Suppressor macrophage treated with lipopolysaccharide for 1 hour (primary cell): ENCODE measurements around the gene NKX6-2.
"Not testable (repeated sequence)": the region's sequence is repeated elsewhere in the genome, so short reads cannot be mapped to it uniquely, and the experiment has no call there.

Source experiments
- DNase-seq, 3 donors: peaks; one replicate each; pipeline ENCODE4 v3.0.0-alpha.2; 2020 to 2022

NKX6-2 gene

DNA sequence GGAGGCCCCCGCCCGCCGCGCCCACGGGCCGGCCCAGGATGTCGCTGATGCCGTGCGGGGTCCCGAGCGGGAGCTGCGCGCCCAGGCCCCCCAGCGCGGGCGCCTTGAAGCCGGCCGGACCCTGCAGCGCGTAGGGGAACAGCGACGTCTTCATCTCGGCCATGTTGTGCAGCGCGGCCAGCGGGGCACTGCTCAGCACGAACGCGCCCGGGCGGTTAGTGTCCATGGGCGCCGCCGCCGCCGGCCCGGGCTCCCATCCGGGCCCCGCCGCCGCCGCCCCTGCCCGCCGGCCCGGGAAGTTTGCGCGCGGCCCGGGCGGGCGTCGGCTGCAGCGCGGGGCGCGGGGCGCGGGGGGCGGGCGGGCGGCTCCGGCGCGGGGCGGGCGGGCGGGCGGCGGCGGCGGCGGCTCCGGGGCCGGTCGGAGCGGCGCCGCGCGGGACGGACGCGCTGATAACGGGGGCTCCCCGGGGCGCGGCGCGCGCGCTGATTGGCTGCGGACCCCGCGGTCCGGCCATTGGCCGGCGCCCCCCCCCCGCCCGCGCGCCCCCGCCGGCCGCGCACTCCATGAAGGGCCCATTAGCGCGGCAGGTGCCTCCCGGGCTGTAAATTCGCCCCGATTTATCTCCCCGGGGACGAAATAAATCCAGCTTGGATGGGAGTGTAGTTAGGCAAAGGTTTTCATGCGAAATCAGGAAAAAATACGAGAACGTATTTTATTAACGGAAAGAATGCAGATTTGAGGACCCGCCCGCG lies at the start of gene NKX6-2:
Gene NKX6-2, minus strand, starts transcription at position 425 of the 753 bp plus-strand sequence. Its CDS starts 199 bp downstream, at position 226.
- DNase-seq: peak in 1 of 3 donors; percentile 42

- DNase-seq: no peak
Observed at GRCh38 chr10:132834891-132835847, 49.2 kb upstream of the NKX6-2 start.

GRCh38 chr10:132834311-132834761 lies 48.4 kb upstream of the NKX6-2 start:
- DNase-seq: no peak

GRCh38 chr10:132833421-132834111 lies 47.6 kb upstream of the NKX6-2 start:
- no peak for DNase-seq

DNA sequence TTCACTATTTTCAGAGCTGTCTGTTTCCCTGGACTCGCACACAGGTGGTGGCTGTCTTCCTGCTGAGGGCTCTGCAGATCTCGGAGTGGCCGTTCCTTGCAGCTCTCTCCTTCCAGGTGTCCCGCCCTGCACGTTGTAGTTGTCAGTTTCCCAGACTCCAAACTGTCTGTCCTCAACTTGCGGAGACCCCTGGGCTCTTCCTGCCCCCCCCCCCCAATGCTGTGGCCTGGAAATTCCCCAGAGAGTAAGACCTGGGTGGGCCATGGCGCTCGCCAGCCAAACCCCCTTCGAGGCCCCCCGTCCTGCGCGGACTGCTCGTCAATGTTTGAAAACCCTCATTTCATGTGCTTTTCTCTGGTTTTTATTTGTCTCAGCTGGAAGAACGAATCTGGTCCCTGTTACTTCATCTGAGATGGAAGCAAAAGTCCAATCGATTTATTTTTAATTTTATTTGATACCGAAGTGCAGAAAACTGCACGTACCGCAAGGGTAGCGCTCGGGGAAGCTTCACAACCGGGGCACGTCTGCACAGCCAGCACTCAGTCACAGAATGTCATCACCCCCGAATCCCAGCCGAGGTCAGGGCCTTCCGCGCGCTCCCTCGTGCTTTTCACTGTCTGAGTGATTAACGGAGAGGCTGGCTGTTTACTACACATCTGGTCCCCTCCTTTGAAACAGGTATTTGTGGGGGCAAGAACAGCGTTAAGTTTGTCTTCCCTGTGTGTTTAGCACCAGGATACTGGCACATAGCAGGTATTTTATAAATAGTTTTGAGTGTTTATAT lies 46.4 kb upstream of the NKX6-2 start:
- DNase-seq: no peak

GRCh38 chr10:132829403-132829802 lies 43.5 kb upstream of the NKX6-2 start:
- DNase-seq: no peak

GRCh38 chr10:132828681-132829080 lies 42.7 kb upstream of the NKX6-2 start:
- DNase-seq: no peak

GRCh38 chr10:132827861-132828539 lies 42.1 kb upstream of the NKX6-2 start:
- no peak for DNase-seq

DNA sequence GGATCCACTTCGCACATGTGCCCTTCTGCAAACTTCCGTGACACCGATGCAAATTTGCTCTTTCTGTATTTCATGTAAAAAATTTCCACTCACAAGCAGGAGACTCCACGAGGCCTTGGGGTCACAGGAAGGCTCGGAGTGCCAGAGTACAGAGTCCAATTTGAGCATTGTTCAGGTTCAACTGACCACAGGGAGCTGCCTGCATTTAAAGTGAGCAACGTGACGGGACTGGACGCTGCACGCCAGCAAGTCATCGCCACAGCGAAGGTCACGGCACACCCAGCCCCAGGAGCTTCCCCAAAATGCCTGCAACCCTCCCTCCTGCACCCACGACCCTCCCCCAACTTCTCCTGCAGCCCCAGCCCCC lies 41.5 kb upstream of the NKX6-2 start:
- DNase-seq: no peak

- DNase-seq: no peak
Observed at GRCh38 chr10:132826524-132827422, 40.8 kb upstream of the NKX6-2 start.

DNA sequence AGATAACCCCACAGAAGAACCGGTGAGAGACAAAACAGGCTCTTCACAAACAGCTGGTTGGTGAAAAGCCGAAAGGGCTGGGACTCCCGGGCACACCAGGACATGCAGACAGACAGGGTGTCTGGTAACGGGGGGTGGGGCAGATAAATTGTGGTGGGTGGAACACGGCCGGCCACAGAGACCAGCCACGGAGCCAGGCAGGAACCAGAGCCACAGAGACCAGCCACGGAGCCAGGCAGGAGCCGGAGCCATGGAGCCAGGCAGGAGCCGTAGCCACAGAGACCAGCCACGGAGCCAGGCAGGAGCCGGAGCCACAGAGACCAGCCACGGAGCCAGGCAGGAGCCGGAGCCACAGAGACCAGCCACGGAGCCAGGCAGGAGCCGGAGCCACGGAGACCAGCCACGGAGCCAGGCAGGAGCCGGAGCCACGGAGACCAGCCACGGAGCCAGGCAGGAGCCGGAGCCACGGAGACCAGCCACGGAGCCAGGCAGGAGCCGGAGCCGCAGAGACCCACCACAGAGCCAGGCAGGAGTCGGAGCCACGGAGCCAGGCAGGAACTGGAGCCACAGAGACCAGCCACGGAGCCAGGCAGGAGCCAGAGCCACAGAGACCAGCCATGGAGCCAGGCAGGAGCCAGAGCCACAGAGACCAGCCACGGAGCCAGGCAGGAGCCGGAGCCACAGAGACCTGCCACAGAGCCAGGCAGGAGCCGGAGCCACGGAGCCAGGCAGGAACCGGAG lies 40.0 kb upstream of the NKX6-2 start:
- DNase-seq: not testable (repeated sequence)

GRCh38 chr10:132820056-132820455 lies 34.1 kb upstream of the NKX6-2 start:
- DNase-seq: no peak

DNA sequence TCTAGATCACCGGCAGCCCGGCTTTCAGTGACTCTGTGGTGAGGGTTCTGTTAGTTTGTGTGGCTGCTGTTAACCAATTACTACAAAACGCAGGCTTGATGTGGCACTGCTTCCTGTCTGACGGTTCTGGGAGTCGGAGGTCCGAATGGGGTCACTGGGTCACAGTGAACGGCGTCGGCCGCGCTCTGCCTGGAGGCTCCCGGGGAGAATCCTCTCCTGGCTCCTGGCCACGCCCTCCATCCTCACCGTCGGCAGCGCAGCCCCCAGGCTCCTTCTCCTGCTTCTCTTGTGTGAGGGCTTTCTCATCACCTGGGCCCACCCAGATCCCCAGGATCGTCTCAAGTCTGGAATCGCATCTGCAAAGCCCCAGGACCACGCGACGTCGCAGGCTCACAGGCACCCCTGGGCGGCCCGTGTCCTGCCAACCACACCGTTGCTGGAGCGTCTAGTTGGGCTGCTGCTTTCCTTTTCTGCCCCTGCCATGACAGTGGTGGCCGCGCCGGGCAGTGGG lies 31.8 kb upstream of the NKX6-2 start:
- no peak for DNase-seq

DNA sequence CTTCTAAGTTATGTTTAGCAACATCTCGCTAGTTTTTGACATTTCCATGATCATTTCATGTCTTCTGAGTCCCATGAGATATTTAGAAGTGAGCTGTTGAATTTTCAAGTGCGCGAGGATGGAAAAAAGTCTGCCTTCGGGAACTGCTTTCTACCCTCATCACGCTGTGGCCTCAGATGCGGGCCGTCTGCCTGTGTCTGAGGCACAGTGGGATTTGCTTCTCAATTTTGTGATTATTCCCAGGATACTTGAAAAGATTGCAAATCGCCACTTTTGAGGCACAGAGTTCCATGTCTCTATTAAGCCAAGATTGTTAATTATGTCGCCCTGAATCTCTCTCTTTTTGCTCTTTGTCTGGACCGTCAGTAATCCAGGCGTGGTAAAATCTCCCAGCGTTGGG lies 30.8 kb upstream of the NKX6-2 start:
- DNase-seq: no peak

- no peak for DNase-seq
Observed at GRCh38 chr10:132815168-132815857, 29.4 kb upstream of the NKX6-2 start.

- no peak for DNase-seq
Observed at GRCh38 chr10:132814469-132814856, 28.5 kb upstream of the NKX6-2 start.

DNA sequence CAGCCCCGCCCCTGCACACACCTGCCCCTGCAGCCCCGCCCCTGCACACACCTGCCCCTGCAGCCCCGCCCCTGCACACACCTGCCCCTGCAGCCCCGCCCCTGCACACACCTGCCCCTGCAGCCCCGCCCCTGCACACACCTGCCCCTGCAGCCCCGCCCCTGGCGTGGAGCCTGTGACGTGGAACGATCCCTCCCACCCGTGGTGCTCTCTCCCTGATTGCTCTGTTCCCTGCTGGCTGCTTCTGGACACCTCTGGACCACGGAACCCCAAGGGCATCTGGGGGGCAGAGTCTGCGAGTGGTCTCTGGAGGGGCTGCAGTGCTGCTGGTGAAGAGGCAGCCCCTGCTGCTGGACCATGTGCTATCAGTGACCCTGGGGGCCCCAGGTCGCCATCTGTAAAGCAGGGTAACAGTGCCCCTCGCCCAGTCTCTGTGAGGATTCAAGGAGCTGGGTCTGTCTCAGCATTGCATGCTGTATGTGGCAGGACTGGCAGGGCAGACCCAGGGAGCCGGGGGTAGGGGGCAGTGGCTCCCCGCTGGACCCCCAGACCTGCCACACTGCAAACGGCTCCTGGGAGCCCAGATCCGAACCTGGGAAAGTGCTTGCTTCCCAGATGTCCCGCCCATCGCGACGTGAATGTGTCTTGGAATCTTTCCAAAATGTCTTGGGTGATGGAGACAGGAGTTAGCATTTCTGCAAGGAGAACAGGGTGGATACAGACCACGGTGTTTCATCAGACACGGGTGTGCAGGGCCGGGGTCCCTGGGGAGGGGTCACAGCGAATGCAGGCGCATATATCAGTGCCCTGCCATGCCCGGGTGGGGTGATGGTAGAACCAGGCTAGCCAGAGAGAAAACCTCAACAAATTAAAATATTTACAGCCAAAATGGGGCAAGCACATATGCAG lies 27.9 kb upstream of the NKX6-2 start:
- no peak for DNase-seq

GRCh38 chr10:132813001-132813401 lies 27.1 kb upstream of the NKX6-2 start:
- no peak for DNase-seq
